GM23338 (cell line): Measurements from ENCODE around the gene VOPP1.
"Not testable (repeated sequence)": the region's sequence is repeated elsewhere in the genome, so short reads cannot be mapped to it uniquely, and the experiment has no call there.

Source experiments
- CREB1 ChIP-seq: fragments of 250-450 bp; sonication (Bioruptor Pico); IDR thresholded peaks from 2 replicates; pipeline ENCODE4 v1.5.0; 2020; ENCODE audit warnings: low read depth, mild to moderate bottlenecking, moderate library complexity
- CTCF ChIP-seq, 2 experiments: fragments of 200-600 bp in 1 of 2; sonication (generic) in 1 of 2; conservative IDR thresholded peaks; 2 replicates each; pipeline versions ENCODE4 v1.5.1 to v1.6.1; 2016 to 2017; ENCODE audit warnings: antibody characterized with exemption in 2 of 2, low read depth in 2 of 2, mild to moderate bottlenecking in 2 of 2, moderate library complexity in 1 of 2
- ETS1 ChIP-seq: IDR thresholded peaks from 2 replicates; pipeline ENCODE4 v1.6.1; 2016; ENCODE audit warnings: antibody characterized with exemption
- EZH2 ChIP-seq: fragments of 200-600 bp; sonication (generic); IDR thresholded peaks from one replicate; pipeline ENCODE4 v1.8.0; 2017; ENCODE audit warnings: antibody characterized with exemption, mild to moderate bottlenecking, low read depth; ENCODE audit not compliant: unreplicated experiment
- EZH2phosphoT487 ChIP-seq: fragments of 200-600 bp; sonication (generic); IDR thresholded peaks from one replicate; pipeline ENCODE4 v1.8.1; 2018; ENCODE audit warnings: antibody characterized with exemption; ENCODE audit not compliant: unreplicated experiment
- JUNB ChIP-seq: IDR thresholded peaks from one replicate; pipeline ENCODE4 v1.6.1; 2016; ENCODE audit warnings: antibody characterized with exemption; ENCODE audit not compliant: unreplicated experiment
- NANOG ChIP-seq: IDR thresholded peaks from 2 replicates; pipeline ENCODE4 v1.6.1; 2016; ENCODE audit warnings: antibody characterized with exemption, borderline replicate concordance
- POLR2AphosphoS5 ChIP-seq: IDR thresholded peaks from 2 replicates; pipeline ENCODE4 v1.6.1; 2016; ENCODE audit warnings: antibody characterized with exemption, low read depth
- REST ChIP-seq: IDR thresholded peaks from one replicate; pipeline ENCODE4 v1.6.1; 2018; ENCODE audit warnings: antibody characterized with exemption; ENCODE audit not compliant: unreplicated experiment
- STAT1 ChIP-seq: IDR thresholded peaks from one replicate; pipeline ENCODE4 v1.6.1; 2016; ENCODE audit warnings: antibody characterized with exemption; ENCODE audit not compliant: unreplicated experiment
- ZNF462 ChIP-seq: fragments of 250-450 bp; sonication (Bioruptor Pico); IDR thresholded peaks from 2 replicates; pipeline ENCODE4 v1.5.0; 2020; ENCODE audit warnings: mild to moderate bottlenecking, moderate library complexity

GRCh38 chr7:55597944-55598499, 25.7 kb upstream of the VOPP1 start:
- peak; percentile 26 to 42; a peak in 3 of 4 replicates for TF ChIP-seq CTCF (conservative IDR thresholded peaks at IDR 0.05; ENCODE audit: low read depth in 2 of 2)
- not testable (repeated sequence) for TF ChIP-seq REST; EZH2; POLR2AphosphoS5; CREB1; EZH2phosphoT487; ETS1; JUNB; ZNF462 (CRISPR knock-in tag); NANOG; STAT1
